K562 (cell line): ENCODE results near the gene CUX1. TPM values are rescaled to one million over a fixed set of nuclear protein-coding genes. Genes with fewer than 3 reads are reported as not detected.

ENCODE experiments used
- ATAC-seq: fragments of 200-7000 bp; cut with Tn5 transposase; 3 replicates; pipeline ENCODE4 v1.9.1; 2020; ENCODE audit warnings: moderate library complexity
- BruUV-seq: library from RNA; stranded (reverse); fragments of 400-500 nt; replicated peaks from 2 replicates; lab custom pipeline; 2021; lab: Mats Ljungman, UMichigan
- CTCF ChIA-PET: fragments of 300-600 bp; formaldehyde crosslinking; extraction: SDS; loops from one replicate; lab custom pipeline; 2021; ENCODE audit warnings: low intra/inter-chr PET ratio; lab: Yijun Ruan, JAX
- POLR2A ChIA-PET: fragments of 300-600, 350-650 bp; sonication (Branson Sonifier 250); formaldehyde crosslinking; extraction: SDS; loops from one replicate; lab custom pipeline; 2021; ENCODE audit warnings: antibody characterized with exemption, inconsistent platforms; lab: Yijun Ruan, JAX
- DNase-seq, 4 experiments: peaks; one replicate each; pipeline versions ENCODE4 v3.0.0 to v3.0.0-alpha.2; 2011 to 2018; ENCODE audit warnings: low spot score in 3 of 4, mixed read lengths in 3 of 4; ENCODE audit errors: extremely low read depth in 1 of 4
- FAIRE-seq: peaks from 2 replicates; lab custom pipeline; 2011; peaks lifted over from hg19 to GRCh38; lab: Jason Lieb, UNC
- H2AFZ ChIP-seq: 2 replicates; pipeline ENCODE4 v1.6.0; 2011; ENCODE audit warnings: low read depth, low read length, control low read depth, inconsistent platforms
- H3K27ac ChIP-seq: fragments of 200-600 bp; 3 replicates; pipeline ENCODE4 v1.8.0; 2011; ENCODE audit warnings: low read depth, mild to moderate bottlenecking, control low read depth, inconsistent platforms, low read length, moderate library complexity, mixed read lengths; ENCODE audit errors: extremely low read depth
- H3K27me3 ChIP-seq, 2 experiments: fragments of 300-600 bp in 1 of 2; 2 replicates in 1 of 2; 3 replicates in 1 of 2; pipeline versions ENCODE4 v1.6.0 to v1.8.0; 2011; ENCODE audit warnings: inconsistent platforms in 2 of 2, low read length in 2 of 2, mild to moderate bottlenecking in 1 of 2, mixed read lengths in 1 of 2, moderate library complexity in 1 of 2; ENCODE audit not compliant: control insufficient read depth in 2 of 2, insufficient read depth in 2 of 2
- H3K36me3 ChIP-seq: fragments of 300-600 bp; 3 replicates; pipeline ENCODE4 v1.8.0; 2011; ENCODE audit warnings: mild to moderate bottlenecking, low read length, inconsistent platforms; ENCODE audit not compliant: control insufficient read depth, insufficient read depth
- H3K4me1 ChIP-seq, 2 experiments: fragments of 200-600 bp in 1 of 2; replicated peaks in 1 of 2; 2 replicates in 1 of 2; 3 replicates in 1 of 2; pipeline versions ENCODE4 v1.5.1 to v1.8.0; 2011; ENCODE audit warnings: inconsistent platforms in 2 of 2, low read length in 2 of 2, mild to moderate bottlenecking in 1 of 2, mixed read lengths in 1 of 2, moderate library complexity in 1 of 2; ENCODE audit not compliant: control insufficient read depth in 2 of 2, insufficient read depth in 2 of 2
- H3K4me2 ChIP-seq: 2 replicates; pipeline ENCODE4 v1.6.1; 2011; ENCODE audit warnings: low read length, control low read depth, inconsistent platforms, mixed read lengths; ENCODE audit not compliant: insufficient read depth
- H3K4me3 ChIP-seq: fragments of 200-600 bp; sonication (generic), shearing (Covaris generic); 2 replicates; pipeline ENCODE4 v1.5.1; 2016; ENCODE audit warnings: control low read depth, inconsistent platforms
- H3K79me2 ChIP-seq: fragments of 200-600 bp; 3 replicates; pipeline ENCODE4 v1.8.0; 2011; ENCODE audit warnings: low read length, inconsistent platforms; ENCODE audit not compliant: control insufficient read depth, insufficient read depth
- H3K9ac ChIP-seq, 2 experiments: 2 replicates each; pipeline versions ENCODE4 v1.6.0 to v1.6.1; 2011; ENCODE audit warnings: low read depth in 2 of 2, low read length in 2 of 2, control low read depth in 1 of 2, inconsistent platforms in 1 of 2, mild to moderate bottlenecking in 1 of 2, mixed read lengths in 1 of 2; ENCODE audit not compliant: insufficient read depth in 1 of 2
- H3K9me1 ChIP-seq: one replicate; pipeline ENCODE4 v1.6.0; 2011; ENCODE audit warnings: inconsistent platforms, mild to moderate bottlenecking, low read length, moderate library complexity; ENCODE audit not compliant: control insufficient read depth, insufficient read depth
- H3K9me3 ChIP-seq: replicated peaks from 2 replicates; pipeline ENCODE4 v1.5.1; 2011; ENCODE audit warnings: low read depth, low read length, inconsistent platforms; ENCODE audit not compliant: control insufficient read depth, insufficient read depth
- H4K20me1 ChIP-seq: replicated peaks from 2 replicates; pipeline ENCODE4 v1.6.1; 2011; ENCODE audit warnings: low read length, inconsistent platforms, mixed read lengths; ENCODE audit not compliant: control insufficient read depth, insufficient read depth
- ETV6 ChIP-seq, 3 experiments: fragments of 150-350 bp in 1 of 3; sonication (generic) in 1 of 3; formaldehyde crosslinking in 1 of 3; IDR thresholded peaks; 2 replicates each; pipeline versions ENCODE4 v1.6.1 to v1.8.0; 2014 to 2022; ENCODE audit warnings: borderline replicate concordance in 2 of 3, low read depth in 2 of 3, antibody characterized with exemption in 1 of 3, low read length in 1 of 3, mild to moderate bottlenecking in 1 of 3, missing genetic modification reagents in 1 of 3
- PHB2 ChIP-seq: fragments of 450-650 bp; IDR thresholded peaks from 2 replicates; pipeline ENCODE4 v1.6.1; 2017; ENCODE audit warnings: low read depth
- PTRF ChIP-seq: fragments of 450-650 bp; IDR thresholded peaks from 2 replicates; pipeline ENCODE4 v1.6.1; 2016; ENCODE audit warnings: mild to moderate bottlenecking, missing genetic modification characterization, missing compliant biosample characterization
- RBM39 ChIP-seq: fragments of 200-400 bp; formaldehyde crosslinking; optimal IDR thresholded peaks from 2 replicates; pipeline ENCODE3; 2018; ENCODE audit warnings: low read depth, low read length
- SP2 ChIP-seq: IDR thresholded peaks from 2 replicates; pipeline ENCODE4 v1.6.1; 2011; ENCODE audit warnings: mild to moderate bottlenecking, low read depth, low read length, moderate library complexity; ENCODE audit not compliant: poor library complexity, severe bottlenecking; ENCODE audit errors: extremely low read depth
- TCF7 ChIP-seq: sonication (generic); IDR thresholded peaks from 2 replicates; pipeline ENCODE4 v1.6.1; 2016; ENCODE audit warnings: antibody characterized with exemption, borderline replicate concordance
- TOE1 ChIP-seq, 2 experiments: fragments of 450-650 bp in 1 of 2; sonication (generic) in 1 of 2; formaldehyde crosslinking in 1 of 2; IDR thresholded peaks; 2 replicates each; pipeline versions ENCODE4 v1.7.1 to v1.8.0; 2016 to 2022; ENCODE audit warnings: borderline replicate concordance in 2 of 2, mild to moderate bottlenecking in 2 of 2, antibody characterized with exemption in 1 of 2, inconsistent platforms in 1 of 2, low read depth in 1 of 2, missing genetic modification reagents in 1 of 2, moderate library complexity in 1 of 2
- ZNF318 ChIP-seq, 2 experiments: fragments of 450-650 bp; IDR thresholded peaks; 2 replicates each; pipeline ENCODE4 v1.6.1; 2016; ENCODE audit warnings: mild to moderate bottlenecking in 2 of 2, borderline replicate concordance in 1 of 2, low read depth in 1 of 2, moderate library complexity in 1 of 2
- WGBS: fragments of 100-300 bp; shearing (Covaris generic); methylation state at CpG from one replicate; pipeline ENCODE4 v1.1.6; 2016; ENCODE audit warnings: low coverage, mixed read lengths; ENCODE audit not compliant: insufficient coverage; ENCODE audit errors: missing lambda C conversion rate; 5-methylcytosine and 5-hydroxymethylcytosine counted together
- in situ Hi-C: fragments of 300-500 bp; cut with MboI; formaldehyde crosslinking; loops from 4 replicates; pipeline ENCODE4 v1.15.0; 2018; ENCODE audit warnings: inconsistent platforms, mixed read lengths
- intact Hi-C: fragments of 100-400 bp; cut with micrococcal nuclease; formaldehyde crosslinking; loops from 2 replicates; pipeline ENCODE4 v1.14.2; 2022
- polyA plus RNA-seq, 8 experiments: library from polyadenylated mRNA; depleted of rRNA in 4 of 8; stranded (reverse) in 5 of 8; unstranded in 3 of 8; fragments of >200 nt; fragmentation: Nextera tagmentation in 2 of 8; fragmentation: Illumina TruSeq in 1 of 8; extraction: Ambion mirVana in 2 of 8; extraction: Trizol in 1 of 8; gene quantifications; 2 replicates each; pipeline versions ENCODE4 v1.2.1 to v1.2.3, GENCODE V29; 2011 to 2014; ENCODE audit warnings: inconsistent platforms in 1 of 8, missing spikeins in 1 of 8
- total RNA-seq, 7 experiments: library from RNA; depleted of rRNA in 6 of 7; stranded (reverse); fragments of >200 nt in 6 of 7; fragmentation: Illumina TruSeq in 2 of 7; extraction: Trizol in 2 of 7; gene quantifications; 2 replicates each; pipeline versions ENCODE4 v1.2.1 to v1.2.3, GENCODE V29; 2011 to 2021; ENCODE audit warnings: low replicate concordance in 1 of 7

CUX1 gene
- total and polyA plus RNA-seq, 9 of the 15 experiments (the other 6 are each of a cell fraction or from before 2014, with no cell fraction given) = 3.6 to 55.3 (median 25.2) TPM

- DNase-seq (no peak), FAIRE-seq (no peak), ATAC-seq (no peak)
- H3K4me2 ChIP-seq = no peak overlapping the region
- no peak overlapping the region for H2AFZ ChIP-seq
- H3K36me3 ChIP-seq = peaks cover 27% of the 10 kb centered on the region; the same call in 2 of the 3 replicates
- peaks cover 99% of the 10 kb centered on the region for H3K79me2 ChIP-seq
- WGBS = 81% methylated on average over 15 of the region's 15 CpGs
- H3K4me1 ChIP-seq = peaks cover 0 to 23% of the 10 kb centered on the region in 2 experiments; a peak in 3 of 5 replicates
- no TSS peak for BruUV-seq
- no peak overlapping the region for H3K4me3 ChIP-seq
- no peaks in the 10 kb centered on the region for H3K9me3 ChIP-seq
- ChIA-PET POLR2A (interaction anchor here (0.6 to 1.6 kb wide), 9 partner anchors 8 to 374 kb away, joined by 3 to 9 read pairs (median 4); partner anchors contain the start of gene CUX1), CTCF (no interaction called here)
- no peak overlapping the region for H3K27ac ChIP-seq
- peaks cover 36% of the 10 kb centered on the region for H4K20me1 ChIP-seq
- H3K9me1 ChIP-seq = peaks cover 10% of the 10 kb centered on the region
- in situ Hi-C loops (no loop called here), intact Hi-C loops (no loop called here)
- no peak overlapping the region for H3K9ac ChIP-seq
- H3K27me3 ChIP-seq = no peaks in the 10 kb centered on the region
- TF ChIP-seq ZNF318 (IDR thresholded peaks at IDR 0.05; ENCODE audit: borderline replicate concordance in 1 of 2, low read depth in 1 of 2) (no peak), PHB2 (no peak), SP2 (no peak), ETV6 (IDR thresholded peaks at IDR 0.05; ENCODE audit: borderline replicate concordance in 1 of 2, low read depth in 2 of 2, low read length in 1 of 2) (no peak), ETV6 (CRISPR knock-in tag; IDR thresholded peaks at IDR 0.05; ENCODE audit: borderline replicate concordance) (no peak), TCF7 (no peak), TOE1 (IDR thresholded peaks at IDR 0.05; ENCODE audit: borderline replicate concordance) (no peak), TOE1 (CRISPR knock-in tag; IDR thresholded peaks at IDR 0.05; ENCODE audit: borderline replicate concordance, low read depth) (no peak), RBM39 (no peak), PTRF (no peak)
Observed at GRCh38 chr7:101826081-101826835, 8.8 kb downstream of the CUX1 start.
